Subcutaneous abdominal adipose tissue (tissue), 5 donors: ENCODE data around the gene TMEM225B.
"Not testable (repeated sequence)": the region's sequence is repeated elsewhere in the genome, so short reads cannot be mapped to it uniquely, and the experiment has no call there.

Experiments used
- H3K27ac ChIP-seq: one replicate; pipeline ENCODE4 v1.7.0; 2013; ENCODE audit warnings: low read depth, mild to moderate bottlenecking, inconsistent platforms, low read length, moderate library complexity
- H3K27me3 ChIP-seq, 5 donors: one replicate each; pipeline ENCODE4 v1.7.0; 2013; ENCODE audit warnings: low read length in 5 of 5, inconsistent platforms in 1 of 5; ENCODE audit not compliant: control insufficient read depth in 5 of 5, insufficient read depth in 4 of 5
- H3K36me3 ChIP-seq, 5 donors: one replicate each; pipeline ENCODE4 v1.7.0; 2013; ENCODE audit warnings: low read length in 5 of 5; ENCODE audit not compliant: control insufficient read depth in 5 of 5, insufficient read depth in 5 of 5
- H3K4me1 ChIP-seq, 5 donors: one replicate each; pipeline ENCODE4 v1.7.0; 2013; ENCODE audit warnings: low read length in 5 of 5, mild to moderate bottlenecking in 3 of 5, moderate library complexity in 1 of 5; ENCODE audit not compliant: control insufficient read depth in 5 of 5, insufficient read depth in 5 of 5
- H3K4me3 ChIP-seq, 5 donors: one replicate each; pipeline ENCODE4 v1.7.0; 2013; ENCODE audit warnings: low read length in 5 of 5, low read depth in 1 of 5
- H3K9ac ChIP-seq, 5 donors: one replicate each; pipeline ENCODE4 v1.7.0; 2013; ENCODE audit warnings: low read length in 5 of 5, mild to moderate bottlenecking in 4 of 5, moderate library complexity in 3 of 5
- H3K9me3 ChIP-seq, 5 donors: one replicate each; pipeline ENCODE4 v1.7.0; 2013; ENCODE audit warnings: low read length in 5 of 5; ENCODE audit not compliant: control insufficient read depth in 5 of 5
- donor health status: healthy.
- donor health status: healthy.
- donor health status: healthy.
- donor health status: healthy.
- donor health status: healthy.

The TMEM225B gene

DNA sequence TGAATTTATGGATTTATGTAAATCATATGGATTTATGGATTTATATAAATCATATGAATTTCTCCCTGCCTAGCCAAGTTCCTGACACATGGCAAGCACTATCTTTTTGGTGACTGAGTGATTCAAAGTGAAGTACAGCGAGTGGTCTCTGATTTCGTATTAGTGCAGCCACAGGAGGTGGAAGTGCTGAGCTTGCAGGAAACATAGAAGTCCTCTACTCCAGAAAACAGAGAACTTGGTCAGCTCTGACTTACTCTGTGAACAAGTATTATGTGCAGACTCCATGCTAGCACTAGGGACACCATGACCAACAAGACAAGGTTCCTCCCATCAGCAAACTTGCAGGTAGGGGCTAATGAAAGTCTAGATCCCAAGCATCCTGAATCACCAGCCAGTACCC is 53.2 kb downstream of the TMEM225B start:
- H3K4me3 ChIP-seq, result no peak overlapping the region
- H3K27ac ChIP-seq, result no peak overlapping the region
- H3K27me3 ChIP-seq, result no peaks in the 10 kb centered on the region
- H3K9me3 ChIP-seq, result no peaks in the 10 kb centered on the region
- peaks cover 2 to 6% (median 3%) of the 10 kb centered on the region in 5 donors for H3K36me3 ChIP-seq
- H3K4me1 ChIP-seq, result no peaks in the 10 kb centered on the region
- no peak overlapping the region for H3K9ac ChIP-seq

DNA sequence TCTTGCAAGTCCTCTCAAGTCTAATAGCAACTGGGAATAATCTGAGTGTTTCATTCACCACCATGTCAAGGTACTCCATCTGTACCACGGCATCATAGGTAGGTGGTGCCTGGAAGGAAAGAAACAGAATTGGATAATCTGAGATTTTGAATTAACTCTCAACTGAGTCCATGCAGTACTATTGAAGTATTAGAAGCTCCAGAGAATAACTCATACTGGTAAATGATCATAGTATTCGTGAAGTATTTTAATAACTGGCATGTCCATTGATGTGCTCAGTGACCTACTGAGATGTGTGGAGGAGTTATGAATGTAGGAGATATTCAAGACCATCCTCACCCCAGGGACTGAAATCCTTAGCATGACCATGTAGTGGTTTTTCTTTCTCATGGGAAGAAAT is 54.6 kb downstream of the TMEM225B start:
- Histone ChIP-seq H3K4me3 (no peak overlapping the region), H3K36me3 (peaks cover 0 to 6% (median 3%) of the 10 kb centered on the region in 5 donors), H3K27me3 (no peaks in the 10 kb centered on the region), H3K27ac (no peak overlapping the region), H3K4me1 (no peaks in the 10 kb centered on the region), H3K9me3 (no peaks in the 10 kb centered on the region), H3K9ac (no peak overlapping the region)

DNA sequence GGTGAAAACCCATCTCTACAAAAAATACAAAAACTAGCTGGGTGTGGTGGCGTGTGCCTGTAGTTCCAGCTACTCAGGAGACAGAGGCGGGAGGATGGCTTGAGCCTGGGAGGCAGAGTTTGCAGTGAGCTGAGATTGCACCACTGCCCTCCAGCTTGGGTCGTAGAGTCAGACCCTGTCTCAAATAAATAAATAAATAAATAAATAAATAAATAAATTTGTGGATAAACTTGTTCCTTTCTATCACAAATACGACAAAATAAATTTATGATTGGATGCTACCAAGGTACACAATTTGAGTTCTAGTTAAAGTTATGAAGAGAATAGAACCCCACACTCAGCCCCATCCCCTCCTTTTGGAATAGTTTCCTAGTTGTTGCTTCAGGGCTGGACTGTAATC is 55.2 kb downstream of the TMEM225B start:
- not testable (repeated sequence) for H3K36me3 ChIP-seq, H3K27ac ChIP-seq, H3K9me3 ChIP-seq, H3K9ac ChIP-seq, H3K27me3 ChIP-seq, H3K4me3 ChIP-seq, H3K4me1 ChIP-seq

DNA sequence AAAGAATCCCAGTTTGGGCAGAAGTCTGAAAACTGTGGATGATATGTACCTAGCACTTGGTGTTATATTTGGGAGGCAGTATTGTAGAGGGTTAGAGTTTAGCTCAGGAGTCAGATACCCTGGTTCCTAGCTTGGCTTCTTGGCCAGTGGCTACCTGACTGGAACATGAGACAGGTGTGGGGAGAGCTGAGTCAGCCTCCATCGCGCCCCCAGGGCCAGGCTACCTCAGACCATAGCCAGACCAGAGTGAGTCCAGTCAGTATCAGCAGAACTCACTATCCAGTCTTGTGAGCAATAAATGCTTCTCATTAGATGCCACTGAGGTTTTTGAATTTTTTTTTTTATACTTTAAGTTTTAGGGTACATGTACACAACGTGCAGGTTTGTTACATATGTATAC is 55.7 kb downstream of the TMEM225B start:
- H3K36me3 ChIP-seq, result peaks cover 0 to 6% (median 0%) of the 10 kb centered on the region in 5 donors
- H3K27me3 ChIP-seq, result no peaks in the 10 kb centered on the region
- H3K9me3 ChIP-seq, result no peaks in the 10 kb centered on the region
- H3K4me3 ChIP-seq, result no peak overlapping the region
- H3K9ac ChIP-seq, result no peak overlapping the region
- no peaks in the 10 kb centered on the region for H3K4me1 ChIP-seq
- no peak overlapping the region for H3K27ac ChIP-seq

DNA sequence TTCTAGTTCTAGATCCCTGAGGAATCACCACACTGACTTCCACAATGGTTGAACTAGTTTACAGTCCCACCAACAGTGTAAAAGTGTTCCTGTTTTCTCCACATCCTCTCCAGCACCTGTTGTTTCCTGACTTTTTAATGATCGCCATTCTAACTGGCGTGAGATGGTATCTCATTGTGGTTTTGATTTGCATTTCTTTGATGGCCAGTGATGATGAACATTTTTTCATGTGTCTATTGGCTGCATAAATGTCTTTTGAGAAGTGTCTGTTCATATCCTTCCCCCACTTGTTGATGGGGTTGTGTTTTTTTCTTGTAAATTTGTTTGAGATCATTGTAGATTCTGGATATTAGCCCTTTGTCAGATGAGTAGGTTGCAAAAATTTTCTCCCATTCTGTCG is 56.6 kb downstream of the TMEM225B start:
- H3K4me1 ChIP-seq, H3K27me3 ChIP-seq, H3K36me3 ChIP-seq, H3K27ac ChIP-seq, H3K9ac ChIP-seq, H3K4me3 ChIP-seq, H3K9me3 ChIP-seq: not testable (repeated sequence)

DNA sequence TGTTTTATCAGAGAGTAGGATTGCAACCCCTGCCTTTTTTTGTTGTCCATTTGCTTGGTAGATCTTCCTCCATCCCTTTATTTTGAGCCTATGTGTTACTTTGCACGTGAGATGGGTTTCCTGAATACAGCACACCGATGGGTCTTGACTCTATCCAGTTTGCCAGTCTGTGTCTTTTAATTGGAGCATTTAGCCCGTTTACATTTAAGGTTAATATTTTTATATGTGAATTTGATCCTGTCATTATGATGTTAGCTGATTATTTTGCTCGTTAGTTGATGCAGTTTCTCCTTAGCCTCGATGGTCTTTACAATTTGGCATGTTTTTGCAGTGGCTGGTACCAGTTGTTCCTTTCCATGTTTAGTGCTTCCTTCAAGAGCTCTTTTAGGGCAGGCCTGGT is 59.8 kb downstream of the TMEM225B start:
- not testable (repeated sequence) for H3K4me1 ChIP-seq, H3K27me3 ChIP-seq, H3K9ac ChIP-seq, H3K9me3 ChIP-seq, H3K4me3 ChIP-seq, H3K27ac ChIP-seq
- H3K36me3 ChIP-seq, result peaks cover 3 to 14% (median 12%) of the 10 kb centered on the region in 5 donors
